ENCODE data around the gene PEMT.

- TF ChIP-seq YY1 (IDR thresholded peaks at IDR 0.05; ENCODE audit: insufficient read depth, insufficient read length) (no peak), ZNF274 (IDR thresholded peaks at IDR 0.05; ENCODE audit: low read depth, low read length) (no peak), SUZ12 (IDR thresholded peaks at IDR 0.05; ENCODE audit: extremely low read depth, insufficient read depth, insufficient read length) (no peak)
Observed at GRCh38 chr17:17623904-17624303, 32.4 kb upstream of the PEMT start.
